Hepatocyte (in vitro differentiated cells): ENCODE measurements around the gene TTLL4. TPM values are rescaled to one million over a fixed set of nuclear protein-coding genes. Genes with fewer than 3 reads are reported as not detected.

ENCODE experiments used
- DNase-seq: peaks from one replicate; pipeline ENCODE4 v3.0.0-alpha.2; 2016; ENCODE audit warnings: low spot score
- H2AFZ ChIP-seq: fragments of 200-600 bp; sonication (generic); 2 replicates; pipeline ENCODE4 v1.6.0; 2016; ENCODE audit warnings: antibody characterized with exemption, mild to moderate bottlenecking
- H3K27ac ChIP-seq: fragments of 200-600 bp; sonication (generic); 2 replicates; pipeline ENCODE4 v1.5.1; 2016; ENCODE audit warnings: mild to moderate bottlenecking
- H3K27me3 ChIP-seq: fragments of 200-600 bp; sonication (generic); 2 replicates; pipeline ENCODE4 v1.6.1; 2016
- H3K36me3 ChIP-seq: fragments of 200-600 bp; sonication (generic); replicated peaks from 2 replicates; pipeline ENCODE4 v1.5.1; 2016; ENCODE audit warnings: low read depth; ENCODE audit not compliant: insufficient read depth
- H3K4me1 ChIP-seq: fragments of 200-600 bp; sonication (generic); 2 replicates; pipeline ENCODE4 v1.5.1; 2016; ENCODE audit warnings: mild to moderate bottlenecking, moderate library complexity; ENCODE audit not compliant: insufficient read depth
- H3K4me2 ChIP-seq: fragments of 200-600 bp; sonication (generic); 2 replicates; pipeline ENCODE4 v1.6.0; 2016
- H3K4me3 ChIP-seq: fragments of 200-600 bp; sonication (generic); 2 replicates; pipeline ENCODE4 v1.5.1; 2016; ENCODE audit warnings: mild to moderate bottlenecking
- H3K79me2 ChIP-seq: fragments of 200-600 bp; sonication (generic); 2 replicates; pipeline ENCODE4 v1.6.0; 2017; ENCODE audit warnings: mild to moderate bottlenecking
- H3K9me2 ChIP-seq: fragments of 200-600 bp; sonication (generic); replicated peaks from 2 replicates; pipeline ENCODE4 v1.6.0; 2017; ENCODE audit warnings: mild to moderate bottlenecking; ENCODE audit not compliant: insufficient read depth
- H3K9me3 ChIP-seq: fragments of 200-600 bp; sonication (generic); 2 replicates; pipeline ENCODE4 v1.5.1; 2016; ENCODE audit warnings: low read depth, mild to moderate bottlenecking
- H4K20me1 ChIP-seq: fragments of 200-600 bp; sonication (generic); 2 replicates; pipeline ENCODE4 v1.6.0; 2016; ENCODE audit warnings: mild to moderate bottlenecking; ENCODE audit not compliant: insufficient read depth, poor library complexity, severe bottlenecking
- CTCF ChIP-seq: fragments of 200-600 bp; sonication (generic); IDR thresholded peaks from 2 replicates; pipeline ENCODE4 v1.5.1; 2016; ENCODE audit warnings: antibody characterized with exemption, mild to moderate bottlenecking; ENCODE audit not compliant: poor library complexity
- EZH2 ChIP-seq: fragments of 200-600 bp; sonication (generic); IDR thresholded peaks from 2 replicates; pipeline ENCODE4 v1.6.1; 2016; ENCODE audit warnings: antibody characterized with exemption, mild to moderate bottlenecking, borderline replicate concordance
- EZH2phosphoT487 ChIP-seq: fragments of 200-600 bp; sonication (generic); IDR thresholded peaks from one replicate; pipeline ENCODE4 v1.6.1; 2018; ENCODE audit warnings: antibody characterized with exemption, mild to moderate bottlenecking, low read depth, moderate library complexity; ENCODE audit not compliant: unreplicated experiment, severe bottlenecking
- WGBS: methylation state at CpG from one replicate; pipeline ENCODE4 v1.1.6; 2016; ENCODE audit warnings: low lambda C conversion rate; ENCODE audit errors: missing lambda C conversion rate; 5-methylcytosine and 5-hydroxymethylcytosine counted together
- polyA plus RNA-seq: library from polyadenylated mRNA; unstranded; fragments of >200 nt; fragmentation: Nextera tagmentation; extraction: Ambion mirVana; gene quantifications from 2 replicates; pipeline ENCODE4 v1.2.1, GENCODE V29; 2016
- total RNA-seq: library from RNA; depleted of rRNA; stranded (reverse); fragments of >200 nt; gene quantifications from 2 replicates; pipeline ENCODE4 v1.2.3, GENCODE V29; 2014

The TTLL4 gene
- total and polyA plus RNA-seq, 2 experiments from 2014 or later: 18.2 to 23.7 TPM

GRCh38 chr2:218798767-218799504 is 88.3 kb downstream of the TTLL4 start:
- Histone ChIP-seq H3K27ac (peak overlapping the region; percentile 68), H3K36me3 (no peaks in the 10 kb centered on the region)
- peak; percentile 28 for DNase-seq

GRCh38 chr2:218799990-218800389 is 89.4 kb downstream of the TTLL4 start:
- peaks cover 5% of the 10 kb centered on the region for H3K9me3 ChIP-seq
- 38% methylated on average over 6 of the region's 6 CpGs for WGBS
- no peaks in the 10 kb centered on the region for H3K27me3 ChIP-seq
- peak overlapping the region; percentile 53 for H3K4me2 ChIP-seq
- no peaks in the 10 kb centered on the region for H3K9me2 ChIP-seq
- peak overlapping the region; percentile 68 for H3K27ac ChIP-seq
- H3K4me1 ChIP-seq: peaks cover 24% of the 10 kb centered on the region
- peaks cover 2% of the 10 kb centered on the region for H4K20me1 ChIP-seq
- no peaks in the 10 kb centered on the region for H3K36me3 ChIP-seq
- H3K4me3 ChIP-seq: no peak overlapping the region
- TF ChIP-seq EZH2phosphoT487 (no peak), CTCF (no peak)
- H2AFZ ChIP-seq: no peak overlapping the region
- peaks cover 63% of the 10 kb centered on the region for H3K79me2 ChIP-seq
- no peak for DNase-seq

More at GRCh38 chr2:218798767-218799504, 88.3 kb downstream of the TTLL4 start:
- Histone ChIP-seq H3K27me3 (no peaks in the 10 kb centered on the region), H3K4me3 (no peak overlapping the region), H3K79me2 (peaks cover 59% of the 10 kb centered on the region), H3K4me1 (peaks cover 24% of the 10 kb centered on the region), H4K20me1 (peaks cover 2% of the 10 kb centered on the region), H3K4me2 (peak overlapping the region; percentile 53), H3K9me2 (no peaks in the 10 kb centered on the region), H3K9me3 (no peaks in the 10 kb centered on the region), H2AFZ (peak overlapping the region; percentile 17)
- no peak for TF ChIP-seq EZH2
- no peak for TF ChIP-seq EZH2phosphoT487
- TF ChIP-seq CTCF: no peak
- WGBS: 32% methylated on average over 12 of the region's 12 CpGs

- WGBS: 41% methylated on average over 4 of the region's 4 CpGs
- H3K4me3 ChIP-seq: no peak overlapping the region
- H3K9me2 ChIP-seq: no peaks in the 10 kb centered on the region
- H3K79me2 ChIP-seq: peaks cover 53% of the 10 kb centered on the region
- H2AFZ ChIP-seq: no peak overlapping the region
- no peaks in the 10 kb centered on the region for H3K27me3 ChIP-seq
- DNase-seq: no peak
- no peaks in the 10 kb centered on the region for H3K36me3 ChIP-seq
- no peak overlapping the region for H3K27ac ChIP-seq
- H3K9me3 ChIP-seq: peaks cover 5% of the 10 kb centered on the region
- no peaks in the 10 kb centered on the region for H4K20me1 ChIP-seq
- H3K4me1 ChIP-seq: peaks cover 37% of the 10 kb centered on the region
- TF ChIP-seq CTCF (no peak), EZH2phosphoT487 (no peak), EZH2 (no peak)
- peak overlapping the region; percentile 10 for H3K4me2 ChIP-seq
These were observed 91.9 kb downstream of the TTLL4 start for GRCh38 chr2:218802386-218802994.
